Fibroblast of upper back skin (primary cell): ENCODE results near the gene CPTP.
A peak's percentile ranks its signal among the peaks of the same experiment; 100 is the strongest.

ENCODE experiments used
- DNase-seq: peaks from one replicate; pipeline ENCODE4 v3.0.0-alpha.2; 2013

CPTP gene

GRCh38 chr1:1292851-1293250 is 31.8 kb upstream of the CPTP start:
- DNase-seq: no peak

GRCh38 chr1:1293263-1294249 is 31.0 kb upstream of the CPTP start:
- no peak for DNase-seq

GRCh38 chr1:1294250-1294890 is 30.2 kb upstream of the CPTP start:
- DNase-seq: no peak

- no peak for DNase-seq
Observed at GRCh38 chr1:1295154-1295923, 29.3 kb upstream of the CPTP start.

- no peak for DNase-seq
Observed at GRCh38 chr1:1296070-1297061, 28.2 kb upstream of the CPTP start.

GRCh38 chr1:1297802-1298424 is 26.7 kb upstream of the CPTP start:
- DNase-seq: no peak

GRCh38 chr1:1298861-1299685 is 25.5 kb upstream of the CPTP start:
- no peak for DNase-seq

GRCh38 chr1:1299686-1300351 is 24.8 kb upstream of the CPTP start:
- no peak for DNase-seq

- no peak for DNase-seq
Observed at GRCh38 chr1:1300352-1300739, 24.3 kb upstream of the CPTP start.

GRCh38 chr1:1302006-1302430 is 22.6 kb upstream of the CPTP start:
- no peak for DNase-seq

GRCh38 chr1:1302951-1303509 is 21.6 kb upstream of the CPTP start:
- DNase-seq: no peak

GRCh38 chr1:1303736-1304135 is 20.9 kb upstream of the CPTP start:
- DNase-seq: no peak

- DNase-seq: peak; percentile 82
Observed at GRCh38 chr1:1304331-1305299, 20.0 kb upstream of the CPTP start.

- DNase-seq: peak; percentile 78
Observed at GRCh38 chr1:1305300-1306069, 19.1 kb upstream of the CPTP start.

GRCh38 chr1:1306070-1306660 is 18.4 kb upstream of the CPTP start:
- peak; percentile 25 for DNase-seq

- no peak for DNase-seq
Observed at GRCh38 chr1:1306661-1307260, 17.8 kb upstream of the CPTP start.
